CD4-positive, alpha-beta T cell treated with Interleukin-15 for 4 hours (primary cell): ENCODE results near the gene F5.
A peak's percentile ranks its signal among the peaks of the same experiment; 100 is the strongest.

Source experiments
- DNase-seq: peaks from one replicate; pipeline ENCODE4 v3.0.0-alpha.2; 2020; ENCODE audit warnings: low spot score

Gene F5

GRCh38 chr1:169586395-169587255 is at the start of gene F5:
TSS of gene F5 (minus strand) at chr1:169586481. CDS start at chr1:169586386, 95 bp downstream.
- DNase-seq = peak; percentile 74

GRCh38 chr1:169634877-169635276 is 48.6 kb upstream of the F5 start:
- no peak for DNase-seq

- DNase-seq = no peak
These were observed 47.9 kb upstream of the F5 start for GRCh38 chr1:169634145-169634544.

GRCh38 chr1:169631249-169631648 is 45.0 kb upstream of the F5 start:
- no peak for DNase-seq

GRCh38 chr1:169630006-169630405 is 43.7 kb upstream of the F5 start, which contains the start of gene SELP:
TSS of gene SELP (minus strand) at chr1:169630124. CDS start at chr1:169630074, 50 bp downstream.
- DNase-seq = no peak

- no peak for DNase-seq
These were observed 38.6 kb upstream of the F5 start for GRCh38 chr1:169624912-169625311.

- no peak for DNase-seq
These were observed 37.8 kb upstream of the F5 start for GRCh38 chr1:169624122-169624521.

- DNase-seq = no peak
These were observed 37.0 kb upstream of the F5 start for GRCh38 chr1:169623132-169623926.

GRCh38 chr1:169620565-169620964 is 34.3 kb upstream of the F5 start:
- no peak for DNase-seq

- no peak for DNase-seq
These were observed 32.1 kb upstream of the F5 start for GRCh38 chr1:169618367-169618766.

- DNase-seq = no peak
These were observed 29.5 kb upstream of the F5 start for GRCh38 chr1:169615803-169616202.

- no peak for DNase-seq
These were observed 24.6 kb upstream of the F5 start for GRCh38 chr1:169610858-169611257.

GRCh38 chr1:169610108-169610507 is 23.8 kb upstream of the F5 start:
- DNase-seq = no peak

- DNase-seq = no peak
These were observed 21.9 kb upstream of the F5 start for GRCh38 chr1:169608226-169608625.

GRCh38 chr1:169604781-169605560 is 18.7 kb upstream of the F5 start:
- DNase-seq = peak; percentile 63

GRCh38 chr1:169601096-169601881 is 15.0 kb upstream of the F5 start:
- peak; percentile 30 for DNase-seq

GRCh38 chr1:169595764-169596711 is 9.8 kb upstream of the F5 start:
- DNase-seq = no peak

GRCh38 chr1:169594391-169594790 is 8.1 kb upstream of the F5 start:
- no peak for DNase-seq

- no peak for DNase-seq
These were observed 4.7 kb upstream of the F5 start for GRCh38 chr1:169590932-169591331.

GRCh38 chr1:169588785-169589485 is 2.7 kb upstream of the F5 start:
- DNase-seq = peak; percentile 40
